ENCODE results near the gene RNASEH1. TPM values are rescaled to one million over a fixed set of nuclear protein-coding genes. Genes with fewer than 3 reads are reported as not detected.
A peak's percentile ranks its signal among the peaks of the same experiment; 100 is the strongest.

Gene RNASEH1
- total RNA-seq, 1 donor from 2014 or later: 18.3 TPM

- DNase-seq (ENCODE audit: low spot score): no peak
Observed at GRCh38 chr2:3553946-3554345, 4.2 kb downstream of the RNASEH1 start.

GRCh38 chr2:3547915-3548314, 10.2 kb downstream of the RNASEH1 start:
- DNase-seq (ENCODE audit: low spot score): no peak

GRCh38 chr2:3545788-3546478, 12.2 kb downstream of the RNASEH1 start:
- DNase-seq (ENCODE audit: low spot score): no peak

GRCh38 chr2:3543023-3543683, 15.0 kb downstream of the RNASEH1 start:
- DNase-seq (ENCODE audit: low spot score): no peak

- DNase-seq (ENCODE audit: low spot score): no peak
Observed at GRCh38 chr2:3542107-3542506, 16.0 kb downstream of the RNASEH1 start.

- DNase-seq (ENCODE audit: low spot score): no peak
Observed at GRCh38 chr2:3539836-3540235, 18.3 kb downstream of the RNASEH1 start.

GRCh38 chr2:3536682-3537632, 21.2 kb downstream of the RNASEH1 start:
- peak; percentile 64 for DNase-seq (ENCODE audit: low spot score)

GRCh38 chr2:3535794-3536681, 22.1 kb downstream of the RNASEH1 start:
- peak; percentile 66 for DNase-seq (ENCODE audit: low spot score)

GRCh38 chr2:3535467-3535793, 22.7 kb downstream of the RNASEH1 start:
- DNase-seq (ENCODE audit: low spot score): no peak

GRCh38 chr2:3534251-3534814, 23.8 kb downstream of the RNASEH1 start:
- no peak for DNase-seq (ENCODE audit: low spot score)

GRCh38 chr2:3533836-3534235, 24.3 kb downstream of the RNASEH1 start:
- no peak for DNase-seq (ENCODE audit: low spot score)

GRCh38 chr2:3532941-3533340, 25.2 kb downstream of the RNASEH1 start:
- DNase-seq (ENCODE audit: low spot score): no peak

- DNase-seq (ENCODE audit: low spot score): no peak
Observed at GRCh38 chr2:3529316-3530025, 28.7 kb downstream of the RNASEH1 start.

GRCh38 chr2:3527886-3528785, 30.0 kb downstream of the RNASEH1 start:
- no peak for DNase-seq (ENCODE audit: low spot score)

GRCh38 chr2:3526871-3527270, 31.3 kb downstream of the RNASEH1 start:
- no peak for DNase-seq (ENCODE audit: low spot score)

- DNase-seq (ENCODE audit: low spot score): no peak
Observed at GRCh38 chr2:3523551-3524041, 34.5 kb downstream of the RNASEH1 start.

GRCh38 chr2:3522961-3523421, 35.1 kb downstream of the RNASEH1 start:
- peak; percentile 68 for DNase-seq (ENCODE audit: low spot score)

- DNase-seq (ENCODE audit: low spot score): no peak
Observed at GRCh38 chr2:3520591-3520990, 37.5 kb downstream of the RNASEH1 start.
